ENCODE results near the gene MSH6.
"Not testable (repeated sequence)": the region's sequence is repeated elsewhere in the genome, so short reads cannot be mapped to it uniquely, and the experiment has no call there.

MSH6 gene

GRCh38 chr2:47838249-47838648 is 55.3 kb downstream of the MSH6 start:
- DNase-seq (ENCODE audit: low read depth in 4 of 4, low spot score in 1 of 4), result no peak

- no peak for DNase-seq (ENCODE audit: low read depth in 4 of 4, low spot score in 1 of 4)
Measured at GRCh38 chr2:47838686-47839085, 55.7 kb downstream of the MSH6 start.

- no peak for DNase-seq (ENCODE audit: low read depth in 4 of 4, low spot score in 1 of 4)
Measured at GRCh38 chr2:47842846-47843245, 59.9 kb downstream of the MSH6 start.

GRCh38 chr2:47843407-47843806 is 60.5 kb downstream of the MSH6 start:
- no peak for DNase-seq (ENCODE audit: low read depth in 4 of 4, low spot score in 1 of 4)

- no peak for DNase-seq (ENCODE audit: low read depth in 4 of 4, low spot score in 1 of 4)
Measured at GRCh38 chr2:47844162-47844561, 61.2 kb downstream of the MSH6 start.

- no peak for DNase-seq (ENCODE audit: low read depth in 4 of 4, low spot score in 1 of 4)
Measured at GRCh38 chr2:47849368-47849767, 66.4 kb downstream of the MSH6 start.

- no peak for DNase-seq (ENCODE audit: low read depth in 4 of 4, low spot score in 1 of 4)
Measured at GRCh38 chr2:47850198-47850597, 67.3 kb downstream of the MSH6 start.

- not testable (repeated sequence) for DNase-seq (ENCODE audit: low read depth in 4 of 4, low spot score in 1 of 4)
Measured at GRCh38 chr2:47853067-47853777, 70.3 kb downstream of the MSH6 start.

Measured in stimulated activated CD4-positive, alpha-beta T cell treated with anti-CD3 and anti-CD28 coated beads, Interleukin-1b, Interleukin-23, amount 100 ng/mL, for 24 hours (primary cell).